Colonic mucosa (tissue), 4 donors: Measurements from ENCODE around the gene MT1M. TPM values are rescaled to one million over a fixed set of nuclear protein-coding genes. Genes with fewer than 3 reads are reported as not detected.

ENCODE experiments used
- DNase-seq: peaks from one replicate; pipeline ENCODE4 v3.0.0-alpha.2; 2020
- H3K27ac ChIP-seq: fragments of 200-600 bp; one replicate; pipeline ENCODE4 v1.8.0; 2021
- H3K27me3 ChIP-seq: fragments of 200-600 bp; one replicate; pipeline ENCODE4 v1.8.0; 2021
- H3K36me3 ChIP-seq: fragments of 200-600 bp; one replicate; pipeline ENCODE4 v1.8.0; 2021
- H3K4me1 ChIP-seq: fragments of 200-600 bp; one replicate; pipeline ENCODE4 v1.8.0; 2021; ENCODE audit warnings: mild to moderate bottlenecking
- H3K4me3 ChIP-seq: fragments of 200-600 bp; one replicate; pipeline ENCODE4 v1.8.0; 2021
- H3K9ac ChIP-seq, 2 donors: one replicate each; pipeline ENCODE4 v1.7.0; 2013; ENCODE audit warnings: control low read depth in 2 of 2, low read depth in 2 of 2, low read length in 2 of 2
- H3K9me3 ChIP-seq: fragments of 200-600 bp; one replicate; pipeline ENCODE4 v1.8.0; 2021
- CTCF ChIP-seq: fragments of 200-600 bp; IDR thresholded peaks from one replicate; pipeline ENCODE4 v1.8.0; 2022; ENCODE audit warnings: antibody characterized with exemption, mild to moderate bottlenecking
- intact Hi-C: fragments of 100-400 bp; cut with DNase I; formaldehyde crosslinking; loops from one replicate; pipeline ENCODE4 v1.14.1; 2022
- total RNA-seq, 2 donors: library from RNA; stranded (reverse); fragmentation: NEBNext Ultra II Directional in 1 of 2; extraction: Animal tissue kit (Norgen Biotek cat#: 25700) in 1 of 2; gene quantifications; one replicate each; pipeline ENCODE4 v1.2.1, GENCODE V29; 2021
- donor health status: healthy.
- donor health status: DM: no; HTN: no; CAD: no.
- donor health status: DM: no; HTN: no; CAD: no.

MT1M gene
- total RNA-seq, 2 donors from 2014 or later = 19.0 to 21.2 TPM

- Histone ChIP-seq H3K4me3 (no peak overlapping the region), H3K36me3 (no peaks in the 10 kb centered on the region), H3K27ac (no peak overlapping the region), H3K9me3 (no peaks in the 10 kb centered on the region), H3K27me3 (no peaks in the 10 kb centered on the region), H3K9ac (no peak overlapping the region), H3K4me1 (no peaks in the 10 kb centered on the region)
- DNase-seq = no peak
- intact Hi-C loops = no loop called here
- TF ChIP-seq CTCF = no peak
Observed at GRCh38 chr16:56649271-56649670, 16.8 kb downstream of the MT1M start.

GRCh38 chr16:56649820-56650219 lies 17.4 kb downstream of the MT1M start:
- no peak for DNase-seq
- no peaks in the 10 kb centered on the region for H3K27me3 ChIP-seq
- H3K9me3 ChIP-seq = no peaks in the 10 kb centered on the region
- no peaks in the 10 kb centered on the region for H3K36me3 ChIP-seq
- no peak overlapping the region for H3K27ac ChIP-seq
- H3K9ac ChIP-seq = no peak overlapping the region
- intact Hi-C loops = no loop called here
- TF ChIP-seq CTCF = no peak
- no peaks in the 10 kb centered on the region for H3K4me1 ChIP-seq
- H3K4me3 ChIP-seq = no peak overlapping the region

GRCh38 chr16:56651586-56651985 lies 19.1 kb downstream of the MT1M start, which contains the start of gene MT1B:
Gene MT1B, plus strand, starts transcription at chr16:56651886. Its CDS starts 68 bp downstream, at chr16:56651954.
- H3K4me1 ChIP-seq = no peaks in the 10 kb centered on the region
- H3K9me3 ChIP-seq = no peaks in the 10 kb centered on the region
- H3K4me3 ChIP-seq = no peak within 1 kb of the TSS
- H3K9ac ChIP-seq = no peak within 1 kb of the TSS
- H3K27ac ChIP-seq = no peak within 1 kb of the TSS
- intact Hi-C loops = no loop called here
- no peak for TF ChIP-seq CTCF
- H3K27me3 ChIP-seq = no peaks in the 10 kb centered on the region
- DNase-seq = no peak
- H3K36me3 ChIP-seq = no peaks in the 10 kb centered on the region

GRCh38 chr16:56652600-56652999 lies 20.1 kb downstream of the MT1M start:
- Histone ChIP-seq H3K9ac (no peak overlapping the region), H3K27ac (no peak overlapping the region), H3K36me3 (no peaks in the 10 kb centered on the region), H3K4me3 (no peak overlapping the region), H3K9me3 (no peaks in the 10 kb centered on the region), H3K27me3 (no peaks in the 10 kb centered on the region), H3K4me1 (no peaks in the 10 kb centered on the region)
- no peak for DNase-seq
- intact Hi-C loops = no loop called here
- no peak for TF ChIP-seq CTCF

GRCh38 chr16:56653218-56653617 lies 20.8 kb downstream of the MT1M start:
- no peak for TF ChIP-seq CTCF
- H3K4me3 ChIP-seq = no peak overlapping the region
- no peak overlapping the region for H3K9ac ChIP-seq
- no peaks in the 10 kb centered on the region for H3K27me3 ChIP-seq
- no peak overlapping the region for H3K27ac ChIP-seq
- no peak for DNase-seq
- intact Hi-C loops = no loop called here
- no peaks in the 10 kb centered on the region for H3K4me1 ChIP-seq
- no peaks in the 10 kb centered on the region for H3K36me3 ChIP-seq
- H3K9me3 ChIP-seq = no peaks in the 10 kb centered on the region
